HG02588 (cell line): ENCODE measurements around the gene IGHMBP2.

Source experiments
- ATAC-seq: cut with Tn5 transposase; IDR thresholded peaks from one replicate; pipeline ENCODE4 v1.9.1; 2021; ENCODE audit warnings: mild to moderate bottlenecking, moderate library complexity; ENCODE audit not compliant: unreplicated experiment

Gene IGHMBP2

DNA sequence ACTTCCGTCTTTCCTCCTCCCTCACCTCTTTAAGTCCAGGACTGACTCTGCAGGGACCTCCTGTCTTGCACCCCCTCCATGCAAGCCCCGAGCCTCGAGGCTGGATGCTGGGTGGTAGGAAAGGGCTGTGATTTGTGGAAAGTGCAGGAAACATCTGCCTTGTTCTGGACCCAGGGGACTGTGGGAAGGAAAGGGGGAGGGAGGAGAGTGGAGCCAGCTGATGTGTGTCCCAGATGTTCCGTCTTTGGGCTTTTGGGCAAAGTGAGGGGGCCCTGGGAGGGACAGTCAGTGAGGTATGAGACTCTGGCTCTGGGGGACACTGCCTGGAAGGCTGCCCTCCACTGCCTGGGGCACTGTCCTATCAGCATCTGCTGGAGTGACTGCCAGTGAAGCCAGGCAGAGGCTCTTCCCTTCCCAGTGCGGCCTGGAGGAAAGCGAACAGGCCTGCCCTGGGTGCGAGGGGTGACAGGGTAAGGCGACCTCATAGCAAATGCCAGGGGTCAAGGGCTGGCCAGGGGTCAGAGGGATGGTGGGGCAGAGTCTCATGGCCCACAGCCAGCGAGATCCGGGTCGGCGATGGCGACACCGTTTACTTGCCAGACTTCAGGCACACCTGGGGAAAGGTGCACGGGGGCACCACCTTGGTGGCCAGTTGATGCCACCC lies 75.4 kb downstream of the IGHMBP2 start:
- no peak for ATAC-seq

- no peak for ATAC-seq
Measured at GRCh38 chr11:68979931-68980775, 76.5 kb downstream of the IGHMBP2 start.

GRCh38 chr11:68980776-68981065 lies 77.0 kb downstream of the IGHMBP2 start, which contains the start of gene MRGPRD:
Gene MRGPRD, minus strand, starts transcription at chr11:68980986. Its CDS starts 0 bp downstream, at chr11:68980986.
- no peak for ATAC-seq

DNA sequence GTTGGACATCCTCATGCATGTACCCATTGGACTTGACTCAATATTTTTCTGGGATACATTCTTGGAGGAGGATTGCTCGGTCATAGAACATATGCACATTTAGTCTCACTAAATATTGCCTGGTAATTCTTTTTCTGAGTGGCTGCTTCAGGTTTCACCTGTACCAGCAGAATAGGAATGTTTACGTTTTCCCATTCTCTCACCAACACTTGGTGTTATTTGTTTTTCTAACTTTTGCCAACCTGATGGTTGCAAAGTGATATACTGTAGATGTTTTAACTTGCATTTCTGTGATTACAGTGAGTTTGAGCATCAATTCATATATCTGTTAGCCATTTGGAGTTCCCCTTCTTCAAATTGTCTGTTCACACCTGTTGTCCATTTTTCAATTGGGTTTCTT lies 78.4 kb downstream of the IGHMBP2 start:
- no peak for ATAC-seq

DNA sequence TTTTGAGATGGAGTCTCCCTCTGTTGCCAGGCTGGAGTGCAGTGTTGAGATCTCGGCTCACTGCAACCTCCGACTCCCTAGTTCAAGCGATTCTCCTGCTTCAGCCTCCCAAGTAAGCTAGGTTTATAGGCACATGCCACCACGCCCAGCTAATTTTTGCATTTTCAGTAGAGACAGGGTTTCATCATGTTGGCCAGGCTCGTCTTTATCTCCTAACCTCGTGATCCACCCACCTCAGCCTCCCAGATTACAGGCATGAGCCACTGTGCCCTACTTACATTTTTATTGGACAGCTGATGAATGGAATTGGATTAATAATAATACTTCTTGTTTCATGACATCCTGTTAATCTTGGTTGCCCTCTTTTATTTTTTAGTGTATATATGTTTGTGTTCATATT lies 80.1 kb downstream of the IGHMBP2 start:
- ATAC-seq = no peak

DNA sequence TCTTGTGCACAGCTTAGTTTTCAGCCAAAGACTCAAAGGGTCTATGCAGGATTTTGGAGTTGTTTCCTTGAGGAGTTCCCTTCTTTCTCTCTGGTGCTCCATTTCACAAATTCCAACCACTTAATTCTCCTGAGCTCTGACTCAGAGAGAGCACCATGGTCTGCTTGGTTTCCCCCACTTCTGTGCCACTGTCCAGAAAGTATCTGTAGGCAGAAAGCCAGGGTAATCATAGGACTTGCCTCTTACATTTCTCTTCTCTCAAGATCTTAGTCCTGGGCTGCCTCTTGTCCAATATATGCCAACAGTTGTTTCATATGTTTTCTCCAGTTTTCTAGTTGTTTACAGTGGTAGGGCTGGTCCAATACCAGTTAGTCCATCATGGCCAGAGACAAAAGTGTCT lies 83.5 kb downstream of the IGHMBP2 start:
- ATAC-seq = no peak

GRCh38 chr11:68988491-68988890 lies 84.8 kb downstream of the IGHMBP2 start:
- ATAC-seq = no peak
